Measurements from ENCODE around the gene CERS3. TPM values are rescaled to one million over a fixed set of nuclear protein-coding genes. Genes with fewer than 3 reads are reported as not detected.
A peak's percentile ranks its signal among the peaks of the same experiment; 100 is the strongest.

CERS3 gene
- polyA plus RNA-seq, 1 donor (not counting 4 experiments of a cell fraction or from before 2014, with no cell fraction given) = 23.5 TPM

GRCh38 chr15:100508641-100509300 is 20.0 kb downstream of the CERS3 start:
- H3K79me2 ChIP-seq (ENCODE audit: control insufficient read depth, insufficient read depth, low read length) = no peaks in the 10 kb centered on the region
- no peaks in the 10 kb centered on the region for H3K9me3 ChIP-seq (ENCODE audit: control insufficient read depth, low read depth, low read length)
- no peak overlapping the region for H3K27ac ChIP-seq (ENCODE audit: control insufficient read depth, insufficient read depth, low read length)
- H4K20me1 ChIP-seq (ENCODE audit: control insufficient read depth, extremely low read depth, insufficient read depth, low read length) = no peaks in the 10 kb centered on the region
- peaks cover 3% of the 10 kb centered on the region for H3K9me1 ChIP-seq (ENCODE audit: control insufficient read depth, extremely low read depth, insufficient read depth, low read length)
- peaks cover 0 to 4% of the 10 kb centered on the region in 2 experiments for H3K36me3 ChIP-seq (ENCODE audit: control insufficient read depth in 2 of 2, extremely low read depth in 1 of 2, insufficient read depth in 2 of 2, low read length in 2 of 2)
- dilution Hi-C loops (cut with MboI; ENCODE audit: extremely low pct_ligation_motif_present, low sequenced_read_pairs) = no loop called here
- no peak overlapping the region for H3K9ac ChIP-seq (ENCODE audit: control insufficient read depth, extremely low read depth, insufficient read depth, low read length)
- TF ChIP-seq EZH2 (IDR thresholded peaks at IDR 0.05; ENCODE audit: low read length) (no peak), CTCF (optimal IDR thresholded peaks at IDR 0.05 in 1 of 3, IDR thresholded peaks at IDR 0.05 in 1 of 3, conservative IDR thresholded peaks at IDR 0.05 in 1 of 3; ENCODE audit: extremely low read depth in 1 of 3, insufficient read depth in 2 of 3, low read length in 3 of 3) (no peak)
- no peak overlapping the region for H3K4me3 ChIP-seq (ENCODE audit: control insufficient read depth in 2 of 3, extremely low read depth in 1 of 3, insufficient read depth in 2 of 3, low read depth in 1 of 3, low read length in 3 of 3)
- no peak overlapping the region for H2AFZ ChIP-seq (ENCODE audit: control insufficient read depth, low read length)
- H3K27me3 ChIP-seq (ENCODE audit: control insufficient read depth, extremely low read depth, insufficient read depth, low read length) = no peaks in the 10 kb centered on the region
- FAIRE-seq (no peak), DNase-seq (ENCODE audit: low read depth, low spot score) (no peak)
- no peaks in the 10 kb centered on the region for H3K4me1 ChIP-seq (ENCODE audit: control insufficient read depth, extremely low read depth, insufficient read depth, low read length)
- H3K4me2 ChIP-seq (ENCODE audit: control insufficient read depth, extremely low read depth, insufficient read depth, low read depth, low read length) = no peak overlapping the region

DNA sequence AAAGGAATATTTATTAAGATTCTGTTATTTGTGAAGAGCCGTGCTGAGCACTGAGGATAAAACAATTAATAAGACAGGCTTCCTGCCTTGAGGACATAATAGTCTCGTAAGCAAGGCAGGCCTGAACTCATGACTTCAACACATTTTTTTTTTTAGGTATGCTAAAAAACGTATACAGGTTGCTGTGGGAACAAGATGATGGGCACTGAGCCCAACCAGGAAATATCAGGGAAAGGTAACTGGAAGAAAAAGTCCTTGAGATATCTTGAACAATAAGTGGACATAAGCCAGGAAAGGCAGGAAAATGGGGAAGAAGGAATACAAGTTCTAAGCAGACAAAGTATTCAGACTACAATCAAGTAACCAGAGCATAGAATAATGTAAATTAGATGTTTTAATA is 26.1 kb downstream of the CERS3 start:
- dilution Hi-C loops (cut with MboI; ENCODE audit: extremely low pct_ligation_motif_present, low sequenced_read_pairs) = no loop called here
- no peak overlapping the region for H3K9ac ChIP-seq (ENCODE audit: control insufficient read depth, extremely low read depth, insufficient read depth, low read length)
- TF ChIP-seq CTCF (optimal IDR thresholded peaks at IDR 0.05 in 1 of 3, IDR thresholded peaks at IDR 0.05 in 1 of 3, conservative IDR thresholded peaks at IDR 0.05 in 1 of 3; ENCODE audit: extremely low read depth in 1 of 3, insufficient read depth in 2 of 3, low read length in 3 of 3) (no peak), EZH2 (IDR thresholded peaks at IDR 0.05; ENCODE audit: low read length) (no peak)
- H4K20me1 ChIP-seq (ENCODE audit: control insufficient read depth, extremely low read depth, insufficient read depth, low read length) = no peaks in the 10 kb centered on the region
- H3K4me3 ChIP-seq (ENCODE audit: control insufficient read depth in 2 of 3, extremely low read depth in 1 of 3, insufficient read depth in 2 of 3, low read depth in 1 of 3, low read length in 3 of 3) = no peak overlapping the region
- H3K79me2 ChIP-seq (ENCODE audit: control insufficient read depth, insufficient read depth, low read length) = no peaks in the 10 kb centered on the region
- no peak overlapping the region for H2AFZ ChIP-seq (ENCODE audit: control insufficient read depth, low read length)
- H3K27ac ChIP-seq (ENCODE audit: control insufficient read depth, insufficient read depth, low read length) = no peak overlapping the region
- H3K4me2 ChIP-seq (ENCODE audit: control insufficient read depth, extremely low read depth, insufficient read depth, low read depth, low read length) = no peak overlapping the region
- peaks cover 13% of the 10 kb centered on the region for H3K4me1 ChIP-seq (ENCODE audit: control insufficient read depth, extremely low read depth, insufficient read depth, low read length)
- H3K9me1 ChIP-seq (ENCODE audit: control insufficient read depth, extremely low read depth, insufficient read depth, low read length) = no peaks in the 10 kb centered on the region
- FAIRE-seq (peak; percentile 36), DNase-seq (ENCODE audit: low read depth, low spot score) (peak; percentile 15)
- H3K9me3 ChIP-seq (ENCODE audit: control insufficient read depth, low read depth, low read length) = no peaks in the 10 kb centered on the region
- H3K36me3 ChIP-seq (ENCODE audit: control insufficient read depth in 2 of 2, extremely low read depth in 1 of 2, insufficient read depth in 2 of 2, low read length in 2 of 2) = peaks cover 0 to 4% of the 10 kb centered on the region in 2 experiments
- H3K27me3 ChIP-seq (ENCODE audit: control insufficient read depth, extremely low read depth, insufficient read depth, low read length) = no peaks in the 10 kb centered on the region
